HepG2 (cell line): ENCODE results near the gene TBC1D1. TPM values are rescaled to one million over a fixed set of nuclear protein-coding genes. Genes with fewer than 3 reads are reported as not detected.

Experiments used
- AHR ChIP-seq: IDR thresholded peaks from 2 replicates; pipeline ENCODE4 v1.6.1; 2018; ENCODE audit warnings: missing genetic modification reagents, missing compliant biosample characterization
- ELF4 ChIP-seq: sonication (generic); formaldehyde crosslinking; IDR thresholded peaks from 2 replicates; pipeline ENCODE4 v1.5.0; 2020; ENCODE audit warnings: missing genetic modification reagents, mild to moderate bottlenecking, moderate library complexity, borderline replicate concordance
- ERF ChIP-seq: IDR thresholded peaks from 2 replicates; pipeline ENCODE4 v1.6.1; 2018; ENCODE audit warnings: missing biosample characterization, missing genetic modification reagents
- ETS1 ChIP-seq: sonication (generic); formaldehyde crosslinking; IDR thresholded peaks from 2 replicates; pipeline ENCODE4 v1.4.0; 2020; ENCODE audit warnings: missing genetic modification reagents
- HIVEP1 ChIP-seq: sonication (generic); formaldehyde crosslinking; IDR thresholded peaks from 2 replicates; pipeline ENCODE4 v1.4.0; 2020; ENCODE audit warnings: mild to moderate bottlenecking, missing genetic modification reagents
- MATR3 ChIP-seq: sonication (generic); formaldehyde crosslinking; IDR thresholded peaks from 2 replicates; pipeline ENCODE4 v1.4.0; 2020; ENCODE audit warnings: missing genetic modification reagents
- MXD3 ChIP-seq: IDR thresholded peaks from 2 replicates; pipeline ENCODE4 v1.6.1; 2016; ENCODE audit warnings: mild to moderate bottlenecking, missing biosample characterization, missing genetic modification reagents
- PRPF4 ChIP-seq: fragments of 200-400 bp; formaldehyde crosslinking; IDR thresholded peaks from 2 replicates; pipeline ENCODE4 v1.6.1; 2016; ENCODE audit warnings: low read length, low read depth; ENCODE audit not compliant: poor library complexity, severe bottlenecking
- RBAK ChIP-seq: sonication (generic); formaldehyde crosslinking; IDR thresholded peaks from 2 replicates; pipeline ENCODE4 v1.5.1; 2020; ENCODE audit warnings: mild to moderate bottlenecking, missing genetic modification reagents
- RBFOX2 ChIP-seq: fragments of 200-400 bp; formaldehyde crosslinking; IDR thresholded peaks from 2 replicates; pipeline ENCODE4 v1.6.1; 2017; ENCODE audit warnings: low read depth, mild to moderate bottlenecking, low read length
- SMAD9 ChIP-seq: sonication (generic); formaldehyde crosslinking; IDR thresholded peaks from 2 replicates; pipeline ENCODE4 v1.5.1; 2020; ENCODE audit warnings: mild to moderate bottlenecking, missing genetic modification reagents
- UBTF ChIP-seq: sonication (generic); formaldehyde crosslinking; IDR thresholded peaks from 2 replicates; pipeline ENCODE4 v1.4.0; 2020; ENCODE audit warnings: mild to moderate bottlenecking, missing genetic modification reagents
- ZFP36L2 ChIP-seq: sonication (generic); formaldehyde crosslinking; IDR thresholded peaks from 2 replicates; pipeline ENCODE4 v1.4.0; 2020; ENCODE audit warnings: missing genetic modification reagents
- ZNF407 ChIP-seq: sonication (generic); formaldehyde crosslinking; IDR thresholded peaks from one replicate; pipeline ENCODE4 v1.5.1; 2020; ENCODE audit warnings: mild to moderate bottlenecking, missing genetic modification reagents; ENCODE audit errors: not compliant biosample characterization
- ZNF546 ChIP-seq: sonication (generic); formaldehyde crosslinking; conservative IDR thresholded peaks from 2 replicates; pipeline ENCODE4 v1.8.1; 2023; ENCODE audit warnings: mild to moderate bottlenecking, missing genetic modification reagents
- ZNF572 ChIP-seq: sonication (generic); formaldehyde crosslinking; IDR thresholded peaks from 2 replicates; pipeline ENCODE4 v1.5.1; 2020; ENCODE audit warnings: mild to moderate bottlenecking, missing genetic modification reagents
- ZNF850 ChIP-seq: sonication (generic); formaldehyde crosslinking; conservative IDR thresholded peaks from 2 replicates; pipeline ENCODE4 v1.9.0; 2021; ENCODE audit warnings: mild to moderate bottlenecking, missing genetic modification reagents
- polyA plus RNA-seq, 8 experiments: library from polyadenylated mRNA; depleted of rRNA in 3 of 8; stranded (reverse) in 7 of 8; unstranded in 1 of 8; fragments of >200 nt; fragmentation: Illumina TruSeq in 4 of 8; extraction: Trizol in 4 of 8; gene quantifications; 2 replicates each; pipeline versions ENCODE4 v1.2.1 to v1.2.3, GENCODE V29; 2011 to 2016; ENCODE audit warnings: low read depth in 4 of 8, missing spikeins in 1 of 8, mixed read lengths in 1 of 8; ENCODE audit not compliant: insufficient read depth in 1 of 8
- total RNA-seq, 5 experiments: library from RNA; depleted of rRNA; stranded (reverse); fragments of >200 nt; fragmentation: Illumina TruSeq; extraction: Trizol; gene quantifications; 2 replicates each; pipeline ENCODE4 v1.2.3, GENCODE V29; 2016; ENCODE audit warnings: low read depth in 1 of 5

TBC1D1 gene
- total and polyA plus RNA-seq, 2 of the 13 experiments (the other 11 are each of a cell fraction or from before 2014, with no cell fraction given): 37.3 to 62.8 TPM

GRCh38 chr4:38128478-38129459 is 237.9 kb downstream of the TBC1D1 start (continued):
- TF ChIP-seq ZNF572 (CRISPR knock-in tag): no peak
- no peak for TF ChIP-seq AHR
- no peak for TF ChIP-seq ELF4 (CRISPR knock-in tag)
- TF ChIP-seq SMAD9 (CRISPR knock-in tag): no peak
- TF ChIP-seq ZNF546 (CRISPR knock-in tag): no peak
- no peak for TF ChIP-seq ZNF407 (CRISPR knock-in tag)
- no peak for TF ChIP-seq MXD3 (CRISPR knock-in tag)
- TF ChIP-seq MATR3 (CRISPR knock-in tag): no peak
- TF ChIP-seq ZFP36L2 (CRISPR knock-in tag): no peak
- TF ChIP-seq ERF (CRISPR knock-in tag): no peak
- no peak for TF ChIP-seq RBFOX2
- no peak for TF ChIP-seq ZNF850 (CRISPR knock-in tag)
- no peak for TF ChIP-seq HIVEP1 (CRISPR knock-in tag)
- no peak for TF ChIP-seq RBAK (CRISPR knock-in tag)
- no peak for TF ChIP-seq UBTF
- no peak for TF ChIP-seq ETS1 (CRISPR knock-in tag)
- TF ChIP-seq PRPF4: no peak
